DOHH2 (cell line): ENCODE data around the gene A2M.

Experiments
- H3F3A ChIP-seq: fragments of 200-600 bp; sonication (generic), shearing (Covaris generic); 2 replicates; pipeline ENCODE4 v1.6.0; 2016; ENCODE audit warnings: antibody characterized with exemption, mild to moderate bottlenecking; ENCODE audit not compliant: control insufficient read depth, insufficient read depth
- H3K27ac ChIP-seq: fragments of 200-600 bp; sonication (generic); 2 replicates; pipeline ENCODE4 v1.5.1; 2014; ENCODE audit warnings: low read depth, mild to moderate bottlenecking, low read length, moderate library complexity
- H3K27me3 ChIP-seq: fragments of 200-600 bp; sonication (generic); 2 replicates; pipeline ENCODE4 v1.6.1; 2014; ENCODE audit warnings: mild to moderate bottlenecking, low read length, mixed read lengths; ENCODE audit not compliant: control insufficient read depth
- H3K36me3 ChIP-seq: fragments of 200-600 bp; sonication (generic); 2 replicates; pipeline ENCODE4 v1.6.1; 2014; ENCODE audit warnings: mild to moderate bottlenecking, low read length, moderate library complexity, mixed read lengths; ENCODE audit not compliant: control insufficient read depth
- H3K4me1 ChIP-seq: fragments of 200-600 bp; sonication (generic); 2 replicates; pipeline ENCODE4 v1.6.1; 2014; ENCODE audit warnings: mild to moderate bottlenecking, low read length, mixed read lengths; ENCODE audit not compliant: control insufficient read depth
- H3K4me2 ChIP-seq: fragments of 200-600 bp; sonication (generic); 2 replicates; pipeline ENCODE4 v1.6.0; 2014; ENCODE audit warnings: mild to moderate bottlenecking, low read length, moderate library complexity
- H3K4me3 ChIP-seq: fragments of 200-600 bp; sonication (generic); 2 replicates; pipeline ENCODE4 v1.5.1; 2014; ENCODE audit warnings: mild to moderate bottlenecking, low read length, mixed read lengths
- H3K79me2 ChIP-seq: fragments of 200-600 bp; sonication (generic); 2 replicates; pipeline ENCODE4 v1.6.1; 2014; ENCODE audit warnings: mild to moderate bottlenecking, low read length, mixed read lengths; ENCODE audit not compliant: control insufficient read depth
- H3K9me2 ChIP-seq: fragments of 200-600 bp; sonication (generic); replicated peaks from 2 replicates; pipeline ENCODE4 v1.6.1; 2014; ENCODE audit warnings: mild to moderate bottlenecking, low read length, mixed read lengths; ENCODE audit not compliant: control insufficient read depth
- H3K9me3 ChIP-seq: fragments of 200-600 bp; sonication (generic); 2 replicates; pipeline ENCODE4 v1.6.1; 2014; ENCODE audit warnings: antibody characterized with exemption, low read length, mixed read lengths; ENCODE audit not compliant: control insufficient read depth, insufficient read depth
- H4K20me1 ChIP-seq: fragments of 200-600 bp; sonication (generic); 2 replicates; pipeline ENCODE4 v1.6.0; 2014; ENCODE audit warnings: low read depth, mild to moderate bottlenecking, antibody characterized with exemption, low read length, moderate library complexity; ENCODE audit not compliant: control insufficient read depth, insufficient read depth
- EZH2phosphoT487 ChIP-seq: fragments of 200-600 bp; sonication (generic); IDR thresholded peaks from 2 replicates; pipeline ENCODE4 v1.6.1; 2017; ENCODE audit warnings: borderline replicate concordance, mild to moderate bottlenecking, antibody characterized with exemption, low read length, moderate library complexity, mixed read lengths
- TF ChIP-seq, protein P1 (sequence below): fragments of 200-600 bp; sonication (generic); IDR thresholded peaks from one replicate; pipeline ENCODE4 v1.5.1; 2014; ENCODE audit warnings: antibody characterized with exemption, mild to moderate bottlenecking, low read depth, low read length; ENCODE audit not compliant: poor library complexity, severe bottlenecking

A2M gene

DNA sequence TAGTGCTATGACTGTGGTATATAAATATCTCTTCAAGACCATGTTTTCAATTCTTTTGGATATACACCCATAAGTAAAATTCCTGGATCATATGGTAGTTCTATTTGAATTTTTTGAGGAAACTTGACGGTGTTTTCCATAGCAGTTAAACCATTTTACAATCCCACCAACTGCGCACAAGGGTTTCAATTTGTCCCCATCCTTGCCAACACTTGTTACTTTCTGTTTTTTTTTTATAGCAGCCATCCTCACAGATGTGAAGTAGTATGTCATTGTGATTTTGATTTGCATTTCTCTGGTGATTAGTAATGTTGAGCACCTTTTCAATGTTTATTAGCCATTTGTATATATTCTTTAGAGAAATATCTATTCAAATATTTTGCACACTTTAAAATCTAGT lies 14.5 kb upstream of the A2M start:
- Histone ChIP-seq H3K4me1 (no peaks in the 10 kb centered on the region), H3K4me3 (no peak overlapping the region), H3F3A (no peaks in the 10 kb centered on the region), H3K36me3 (no peaks in the 10 kb centered on the region), H3K27me3 (0 out of 2 replicates have a peak, but pooled peaks cover 3% of the 10 kb centered on the region), H4K20me1 (no peaks in the 10 kb centered on the region), H3K9me2 (no peaks in the 10 kb centered on the region), H3K4me2 (no peak overlapping the region), H3K27ac (no peak overlapping the region), H3K9me3 (no peaks in the 10 kb centered on the region), H3K79me2 (no peaks in the 10 kb centered on the region)
- TF ChIP-seq EZH2phosphoT487 = no peak
- TF ChIP-seq, protein P1, sequence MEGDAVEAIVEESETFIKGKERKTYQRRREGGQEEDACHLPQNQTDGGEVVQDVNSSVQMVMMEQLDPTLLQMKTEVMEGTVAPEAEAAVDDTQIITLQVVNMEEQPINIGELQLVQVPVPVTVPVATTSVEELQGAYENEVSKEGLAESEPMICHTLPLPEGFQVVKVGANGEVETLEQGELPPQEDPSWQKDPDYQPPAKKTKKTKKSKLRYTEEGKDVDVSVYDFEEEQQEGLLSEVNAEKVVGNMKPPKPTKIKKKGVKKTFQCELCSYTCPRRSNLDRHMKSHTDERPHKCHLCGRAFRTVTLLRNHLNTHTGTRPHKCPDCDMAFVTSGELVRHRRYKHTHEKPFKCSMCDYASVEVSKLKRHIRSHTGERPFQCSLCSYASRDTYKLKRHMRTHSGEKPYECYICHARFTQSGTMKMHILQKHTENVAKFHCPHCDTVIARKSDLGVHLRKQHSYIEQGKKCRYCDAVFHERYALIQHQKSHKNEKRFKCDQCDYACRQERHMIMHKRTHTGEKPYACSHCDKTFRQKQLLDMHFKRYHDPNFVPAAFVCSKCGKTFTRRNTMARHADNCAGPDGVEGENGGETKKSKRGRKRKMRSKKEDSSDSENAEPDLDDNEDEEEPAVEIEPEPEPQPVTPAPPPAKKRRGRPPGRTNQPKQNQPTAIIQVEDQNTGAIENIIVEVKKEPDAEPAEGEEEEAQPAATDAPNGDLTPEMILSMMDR = no peak

DNA sequence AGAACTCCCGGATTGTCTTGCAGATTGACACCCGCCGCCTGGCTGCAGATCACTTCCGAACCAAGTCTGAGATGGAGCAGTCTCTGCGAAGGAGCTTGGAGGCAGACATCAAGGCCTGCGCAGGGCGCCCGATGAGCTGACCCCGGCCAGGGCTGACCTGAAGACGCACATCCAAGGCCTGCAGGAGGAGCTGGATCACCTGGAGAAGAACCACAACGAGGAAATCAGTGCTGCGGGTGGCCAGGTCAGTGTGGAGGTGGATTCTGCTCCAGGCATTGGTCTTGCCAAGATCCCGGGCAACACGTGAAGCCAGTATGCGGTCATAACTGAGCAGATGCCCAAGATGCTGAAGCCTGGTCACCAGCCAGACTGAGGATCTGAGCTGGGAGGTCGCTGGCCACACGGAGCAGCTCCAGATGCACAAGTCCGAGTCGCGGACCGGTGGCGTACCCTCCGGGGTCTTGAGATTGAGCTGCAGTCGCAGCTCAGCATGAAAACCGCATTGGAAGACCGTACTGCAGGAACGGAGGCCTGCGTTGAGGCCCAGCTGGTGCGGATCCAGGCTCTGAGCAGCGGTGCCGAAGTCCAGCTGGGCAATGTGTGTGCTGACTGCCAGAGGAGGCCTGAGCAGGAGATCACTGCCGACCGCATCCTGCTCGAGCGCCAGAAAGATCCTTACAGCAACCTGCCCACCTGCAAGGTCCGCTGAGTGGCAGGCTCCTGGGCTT lies 12.4 kb upstream of the A2M start:
- Histone ChIP-seq H3K4me3 (no peak overlapping the region), H3F3A (no peaks in the 10 kb centered on the region), H3K79me2 (no peaks in the 10 kb centered on the region), H3K27ac (no peak overlapping the region), H3K4me1 (no peaks in the 10 kb centered on the region), H3K9me2 (no peaks in the 10 kb centered on the region), H4K20me1 (no peaks in the 10 kb centered on the region), H3K4me2 (no peak overlapping the region), H3K27me3 (0 out of 2 replicates have a peak, but pooled peaks cover 3% of the 10 kb centered on the region), H3K9me3 (no peaks in the 10 kb centered on the region), H3K36me3 (no peaks in the 10 kb centered on the region)
- TF ChIP-seq, protein P1 = no peak
- no peak for TF ChIP-seq EZH2phosphoT487

DNA sequence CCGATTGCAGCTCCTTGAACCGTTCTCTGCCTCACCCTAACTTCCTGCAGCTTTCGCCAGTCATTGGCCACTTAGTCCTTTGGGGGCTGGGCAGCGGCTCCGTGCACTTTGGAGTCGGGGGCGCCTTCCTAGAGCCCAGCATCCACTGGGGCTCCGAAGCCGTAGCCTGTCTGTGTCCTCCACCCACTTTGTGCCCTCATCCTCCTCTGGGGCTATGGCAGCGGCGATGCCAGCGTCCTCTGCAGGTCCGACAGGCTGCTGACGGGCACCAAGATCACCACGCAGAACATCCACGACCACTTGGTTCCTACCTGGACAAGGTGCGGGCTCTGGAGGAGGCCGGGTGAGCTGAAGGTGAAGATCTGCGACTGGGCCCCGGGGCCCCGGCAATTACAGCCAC lies 11.8 kb upstream of the A2M start:
- Histone ChIP-seq H3K36me3 (no peaks in the 10 kb centered on the region), H3K9me2 (no peaks in the 10 kb centered on the region), H3K4me1 (no peaks in the 10 kb centered on the region), H3K4me2 (no peak overlapping the region), H3K79me2 (no peaks in the 10 kb centered on the region), H4K20me1 (no peaks in the 10 kb centered on the region), H3K27ac (no peak overlapping the region), H3F3A (no peaks in the 10 kb centered on the region), H3K9me3 (no peaks in the 10 kb centered on the region), H3K27me3 (0 out of 2 replicates have a peak, but pooled peaks cover 3% of the 10 kb centered on the region), H3K4me3 (no peak overlapping the region)
- no peak for TF ChIP-seq EZH2phosphoT487
- TF ChIP-seq, protein P1 = no peak
